BE2C (cell line): ENCODE measurements around the gene FAM13A.

Experiments used
- DNase-seq: peaks from one replicate; pipeline ENCODE4 v3.0.0-alpha.2; 2020
- H3K27me3 ChIP-seq: fragments of 250-450 bp; sonication (Bioruptor Pico); 2 replicates; pipeline ENCODE4 v1.5.1; 2020; ENCODE audit warnings: mild to moderate bottlenecking
- H3K36me3 ChIP-seq: fragments of 250-450 bp; sonication (Bioruptor Pico); 2 replicates; pipeline ENCODE4 v1.5.1; 2020; ENCODE audit warnings: mild to moderate bottlenecking
- H3K4me1 ChIP-seq: fragments of 250-450 bp; sonication (Bioruptor Pico); 2 replicates; pipeline ENCODE4 v1.5.1; 2020
- H3K4me3 ChIP-seq: 2 replicates; pipeline ENCODE4 v1.5.1; 2011; ENCODE audit warnings: low read depth, low read length
- H3K9me3 ChIP-seq: fragments of 250-450 bp; sonication (Bioruptor Pico); 2 replicates; pipeline ENCODE4 v1.5.1; 2020
- TF ChIP-seq, protein P1 (sequence below): IDR thresholded peaks from 2 replicates; pipeline ENCODE4 v1.5.1; 2012; ENCODE audit warnings: mild to moderate bottlenecking, low read depth, low read length

Gene FAM13A

DNA sequence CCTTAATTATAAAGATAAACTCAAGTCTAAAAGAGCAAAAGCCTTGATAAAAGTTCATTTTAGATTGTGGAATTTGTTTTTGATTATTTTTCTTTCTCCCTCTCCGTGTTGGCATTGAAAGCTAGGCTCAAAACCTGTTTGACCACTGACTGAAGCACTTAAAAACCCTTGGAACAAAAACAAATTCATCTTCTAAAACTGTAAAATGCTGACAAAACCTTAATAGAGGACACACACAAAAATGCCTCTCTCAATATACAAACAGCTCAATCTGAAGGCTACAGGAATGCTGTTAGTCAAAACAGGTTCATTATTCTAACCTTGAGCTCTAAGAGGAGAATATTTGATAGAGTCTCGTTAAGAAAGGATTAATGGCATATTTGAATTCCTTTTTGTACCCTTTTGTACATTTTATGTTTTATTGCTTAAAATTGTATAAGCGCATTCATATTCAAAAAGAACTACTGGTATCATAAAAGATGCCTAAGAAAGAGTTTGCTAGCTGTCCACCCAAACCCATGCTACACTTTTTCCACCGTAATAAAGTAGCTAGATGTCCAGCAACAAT, 285.0 kb downstream of the FAM13A start:
- TF ChIP-seq, protein P1, sequence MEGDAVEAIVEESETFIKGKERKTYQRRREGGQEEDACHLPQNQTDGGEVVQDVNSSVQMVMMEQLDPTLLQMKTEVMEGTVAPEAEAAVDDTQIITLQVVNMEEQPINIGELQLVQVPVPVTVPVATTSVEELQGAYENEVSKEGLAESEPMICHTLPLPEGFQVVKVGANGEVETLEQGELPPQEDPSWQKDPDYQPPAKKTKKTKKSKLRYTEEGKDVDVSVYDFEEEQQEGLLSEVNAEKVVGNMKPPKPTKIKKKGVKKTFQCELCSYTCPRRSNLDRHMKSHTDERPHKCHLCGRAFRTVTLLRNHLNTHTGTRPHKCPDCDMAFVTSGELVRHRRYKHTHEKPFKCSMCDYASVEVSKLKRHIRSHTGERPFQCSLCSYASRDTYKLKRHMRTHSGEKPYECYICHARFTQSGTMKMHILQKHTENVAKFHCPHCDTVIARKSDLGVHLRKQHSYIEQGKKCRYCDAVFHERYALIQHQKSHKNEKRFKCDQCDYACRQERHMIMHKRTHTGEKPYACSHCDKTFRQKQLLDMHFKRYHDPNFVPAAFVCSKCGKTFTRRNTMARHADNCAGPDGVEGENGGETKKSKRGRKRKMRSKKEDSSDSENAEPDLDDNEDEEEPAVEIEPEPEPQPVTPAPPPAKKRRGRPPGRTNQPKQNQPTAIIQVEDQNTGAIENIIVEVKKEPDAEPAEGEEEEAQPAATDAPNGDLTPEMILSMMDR: no peak
- H3K9me3 ChIP-seq: no peaks in the 10 kb centered on the region
- no peak for DNase-seq
- H3K4me3 ChIP-seq: no peak overlapping the region
- H3K27me3 ChIP-seq: no peaks in the 10 kb centered on the region
- no peaks in the 10 kb centered on the region for H3K4me1 ChIP-seq
- peaks cover 4% of the 10 kb centered on the region for H3K36me3 ChIP-seq

DNA sequence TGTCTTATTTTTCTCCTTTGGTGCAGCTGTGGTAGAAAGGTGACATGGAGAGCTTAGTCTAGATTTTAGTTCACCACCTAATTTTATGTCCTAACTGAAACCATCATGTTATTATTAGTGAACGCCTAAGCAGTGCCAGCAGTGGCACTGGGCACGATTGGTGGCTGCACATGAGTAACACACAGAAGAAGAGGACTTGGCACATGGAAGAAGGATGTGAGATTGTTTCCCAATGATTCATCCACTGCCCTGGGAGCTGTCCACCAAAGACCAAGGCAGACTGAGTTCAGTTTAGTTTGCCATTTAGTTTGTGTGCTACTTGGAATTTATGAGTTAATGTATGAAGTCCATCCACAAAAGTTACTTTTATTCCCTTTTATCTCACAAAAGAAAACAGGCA, 291.3 kb downstream of the FAM13A start:
- TF ChIP-seq, protein P1: no peak
- H3K9me3 ChIP-seq: no peaks in the 10 kb centered on the region
- no peaks in the 10 kb centered on the region for H3K4me1 ChIP-seq
- no peak overlapping the region for H3K4me3 ChIP-seq
- no peaks in the 10 kb centered on the region; the same call in none of the 2 replicates for H3K36me3 ChIP-seq
- no peaks in the 10 kb centered on the region for H3K27me3 ChIP-seq
- DNase-seq: no peak

DNA sequence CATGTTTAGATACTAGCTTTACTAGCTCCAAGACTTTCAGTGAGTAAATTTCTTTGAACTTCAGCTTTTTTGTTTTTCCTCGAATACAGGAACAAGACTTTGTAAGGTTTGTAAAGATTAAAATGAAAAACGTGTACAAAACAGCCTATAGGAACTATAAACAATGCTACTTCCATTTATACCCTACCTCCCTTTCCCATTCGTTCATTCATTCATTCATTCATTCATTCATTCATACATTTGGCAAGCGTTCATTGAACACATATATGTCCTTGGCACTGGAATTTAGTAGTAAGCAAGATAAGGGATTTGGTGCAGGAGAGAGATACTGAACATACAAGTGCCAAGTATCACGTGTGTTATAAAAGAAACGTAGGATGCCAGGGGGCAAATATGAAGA, 293.9 kb downstream of the FAM13A start:
- no peaks in the 10 kb centered on the region for H3K27me3 ChIP-seq
- DNase-seq: no peak
- H3K9me3 ChIP-seq: no peaks in the 10 kb centered on the region
- no peak overlapping the region for H3K4me3 ChIP-seq
- H3K4me1 ChIP-seq: no peaks in the 10 kb centered on the region
- no peaks in the 10 kb centered on the region; the same call in none of the 2 replicates for H3K36me3 ChIP-seq
- TF ChIP-seq, protein P1: no peak

DNA sequence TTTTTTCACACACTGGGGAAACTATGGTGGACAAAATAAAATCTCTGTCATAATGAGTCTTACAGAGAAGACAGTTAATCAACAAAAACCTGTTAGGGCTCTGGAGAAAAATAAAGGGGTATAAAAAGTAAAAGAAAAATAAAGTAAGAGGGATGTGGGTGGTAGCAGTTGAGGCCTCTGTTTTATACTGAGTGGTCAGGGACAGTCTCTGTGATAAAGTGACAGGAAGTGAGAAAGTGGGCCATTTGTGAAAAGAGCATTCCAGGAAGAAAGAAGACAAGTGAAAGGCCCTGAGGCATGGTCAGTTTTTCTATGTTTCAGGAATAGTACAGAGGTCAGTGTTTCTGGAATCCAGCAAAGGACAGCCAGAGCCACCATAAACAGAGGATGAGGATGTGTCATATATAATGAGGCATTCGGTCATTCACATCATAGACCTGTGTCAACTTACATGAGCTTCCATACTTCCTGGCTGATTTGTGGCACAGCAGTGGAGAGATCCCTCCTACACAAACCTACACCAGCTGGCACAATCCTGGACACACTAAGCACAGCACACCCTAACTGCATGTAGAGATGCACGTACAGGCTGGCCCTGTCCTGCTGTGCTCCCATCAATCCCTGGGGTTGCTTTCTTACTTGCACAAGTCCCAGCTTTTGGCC, 295.0 kb downstream of the FAM13A start:
- TF ChIP-seq, protein P1: no peak
- H3K36me3 ChIP-seq: no peaks in the 10 kb centered on the region; the same call in none of the 2 replicates
- DNase-seq: no peak
- H3K4me3 ChIP-seq: no peak overlapping the region
- no peaks in the 10 kb centered on the region for H3K9me3 ChIP-seq
- H3K4me1 ChIP-seq: no peaks in the 10 kb centered on the region
- H3K27me3 ChIP-seq: no peaks in the 10 kb centered on the region

DNA sequence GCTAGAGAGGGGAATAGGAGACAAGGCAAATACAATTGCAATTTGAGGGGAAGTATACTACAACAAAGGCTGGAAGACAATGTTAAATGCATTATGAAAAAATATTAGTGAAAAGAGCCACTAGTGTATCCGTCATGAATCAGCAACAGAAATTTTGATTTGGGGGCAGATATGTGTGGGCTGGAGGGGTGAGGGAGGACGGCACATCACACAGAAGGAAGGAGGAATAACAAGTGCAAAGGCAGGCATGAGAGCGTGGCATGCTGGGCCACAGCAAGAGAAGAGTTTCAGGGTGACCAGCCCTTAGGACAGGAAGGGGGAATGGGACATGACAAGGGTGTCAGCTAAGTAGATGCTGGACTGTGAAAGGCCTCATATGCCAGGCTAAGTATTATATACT, 295.6 kb downstream of the FAM13A start:
- no peak overlapping the region for H3K4me3 ChIP-seq
- no peak for DNase-seq
- no peaks in the 10 kb centered on the region for H3K27me3 ChIP-seq
- no peaks in the 10 kb centered on the region for H3K9me3 ChIP-seq
- no peaks in the 10 kb centered on the region; the same call in none of the 2 replicates for H3K36me3 ChIP-seq
- H3K4me1 ChIP-seq: no peaks in the 10 kb centered on the region
- TF ChIP-seq, protein P1: no peak

DNA sequence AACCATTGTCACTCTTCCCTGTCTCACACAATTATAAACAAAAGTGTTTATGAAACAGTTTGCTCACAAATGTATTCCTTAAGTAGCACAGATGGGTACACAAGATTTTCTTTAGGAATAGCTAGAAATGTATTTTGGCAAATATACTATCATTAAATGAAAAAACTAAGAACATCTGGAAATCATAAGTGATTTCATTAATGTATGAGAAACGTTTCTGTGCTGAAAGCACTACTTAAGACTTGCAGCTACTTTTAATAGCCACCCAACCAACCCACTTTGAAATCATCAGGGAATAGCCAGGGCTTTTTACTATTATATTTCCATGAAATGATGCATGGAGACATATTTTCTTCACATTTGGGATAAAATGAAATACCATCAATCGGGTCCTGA, 297.1 kb downstream of the FAM13A start:
- no peaks in the 10 kb centered on the region for H3K9me3 ChIP-seq
- no peaks in the 10 kb centered on the region for H3K27me3 ChIP-seq
- DNase-seq: no peak
- TF ChIP-seq, protein P1: no peak
- no peak overlapping the region for H3K4me3 ChIP-seq
- peaks cover 2% of the 10 kb centered on the region for H3K4me1 ChIP-seq
- H3K36me3 ChIP-seq: no peaks in the 10 kb centered on the region; the same call in none of the 2 replicates
